GM19351 (cell line): ENCODE data around the gene GSTA1.
"Not testable (repeated sequence)": the region's sequence is repeated elsewhere in the genome, so short reads cannot be mapped to it uniquely, and the experiment has no call there.

Experiments
- ATAC-seq: cut with Tn5 transposase; IDR thresholded peaks from one replicate; pipeline ENCODE4 v1.9.1; 2021; ENCODE audit warnings: mild to moderate bottlenecking, moderate library complexity; ENCODE audit not compliant: unreplicated experiment

The GSTA1 gene

DNA sequence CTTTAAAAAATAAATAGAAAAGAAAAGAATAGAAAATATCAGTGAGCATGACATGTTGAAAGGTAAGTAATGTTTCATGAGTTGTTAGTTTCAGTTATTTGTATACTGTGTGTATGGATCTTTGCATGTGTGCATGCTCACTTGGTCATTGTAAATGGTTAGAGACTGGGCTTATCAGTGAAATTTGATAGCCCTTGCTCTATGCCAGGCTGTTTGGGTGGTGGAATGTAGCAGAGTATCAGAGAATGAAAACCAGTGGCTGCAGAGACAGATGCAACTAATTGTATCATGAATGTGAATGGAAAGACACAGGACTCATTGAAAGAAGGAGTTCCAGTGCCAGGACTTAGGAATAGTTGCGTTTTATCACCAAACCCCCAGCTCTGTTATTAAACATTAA, 44.5 kb downstream of the GSTA1 start:
- ATAC-seq = no peak

DNA sequence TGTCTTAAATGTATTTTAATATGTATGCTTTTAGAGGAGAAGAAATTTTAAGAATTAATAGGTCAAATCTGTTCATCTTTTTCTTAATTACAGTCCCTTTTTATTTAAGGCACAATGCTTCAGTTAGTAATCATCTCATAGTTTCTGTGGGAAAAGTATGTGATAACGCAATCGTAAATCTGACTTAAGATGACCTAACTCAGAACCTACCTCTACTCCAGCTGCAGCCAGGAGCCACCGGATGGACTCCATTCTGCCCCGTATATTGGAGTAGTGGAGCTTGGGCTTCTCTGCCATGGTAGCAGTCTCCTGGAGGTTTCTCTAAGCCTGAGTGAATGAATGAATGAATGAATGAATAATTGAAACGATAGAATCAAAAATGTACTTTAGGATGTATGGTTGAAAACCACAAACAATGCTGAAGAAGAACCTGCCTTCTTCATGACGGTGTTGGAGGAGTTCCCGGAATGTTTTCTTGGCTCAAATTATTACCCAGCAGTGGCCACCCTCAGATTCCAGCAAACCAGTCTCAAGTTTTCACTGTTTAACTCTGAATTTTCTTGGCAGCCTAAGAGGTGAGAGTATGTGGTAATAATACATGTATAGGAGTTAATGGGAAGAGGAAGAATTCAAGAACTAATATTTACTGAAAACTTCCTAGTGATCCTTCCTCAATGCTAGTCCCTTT, 45.8 kb downstream of the GSTA1 start:
- not testable (repeated sequence) for ATAC-seq

DNA sequence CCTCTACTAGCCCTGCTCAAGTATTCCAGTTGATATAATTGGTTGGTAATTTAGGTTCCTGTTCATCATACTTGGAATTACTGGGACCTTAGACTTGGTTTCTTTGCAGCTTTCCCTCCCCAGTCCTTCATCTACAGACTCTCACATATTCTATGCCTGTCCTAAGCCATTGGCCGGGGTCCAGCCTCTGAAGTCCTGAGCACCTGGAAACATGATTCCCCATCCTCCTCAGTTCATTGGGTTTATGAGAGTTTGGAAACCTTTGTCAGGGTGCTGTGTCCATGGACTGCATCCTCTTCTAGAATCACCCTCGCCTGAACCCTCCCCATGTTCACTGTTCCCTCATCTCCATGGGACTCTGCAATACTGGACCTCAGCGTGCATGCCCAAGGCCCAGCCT, 49.2 kb downstream of the GSTA1 start:
- no peak for ATAC-seq

DNA sequence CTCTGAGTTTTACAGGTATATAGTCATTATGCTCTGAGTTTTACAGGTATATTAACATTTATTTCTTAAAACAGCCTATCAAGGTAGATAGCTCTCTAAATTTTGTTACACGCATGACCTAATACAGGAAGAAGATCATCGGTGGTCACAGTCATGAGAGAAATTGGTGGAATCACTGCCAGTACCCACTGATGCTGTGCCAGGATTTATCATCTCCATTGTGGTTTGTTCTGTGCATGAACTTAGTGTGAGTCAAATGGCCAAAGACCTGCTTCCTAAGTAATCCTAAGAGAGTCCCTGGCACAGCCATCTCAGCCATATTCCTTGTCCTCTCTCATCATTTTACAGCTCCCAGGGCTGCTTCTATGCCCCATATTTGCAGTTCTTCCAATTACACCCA, 50.5 kb downstream of the GSTA1 start:
- ATAC-seq = not testable (repeated sequence)

DNA sequence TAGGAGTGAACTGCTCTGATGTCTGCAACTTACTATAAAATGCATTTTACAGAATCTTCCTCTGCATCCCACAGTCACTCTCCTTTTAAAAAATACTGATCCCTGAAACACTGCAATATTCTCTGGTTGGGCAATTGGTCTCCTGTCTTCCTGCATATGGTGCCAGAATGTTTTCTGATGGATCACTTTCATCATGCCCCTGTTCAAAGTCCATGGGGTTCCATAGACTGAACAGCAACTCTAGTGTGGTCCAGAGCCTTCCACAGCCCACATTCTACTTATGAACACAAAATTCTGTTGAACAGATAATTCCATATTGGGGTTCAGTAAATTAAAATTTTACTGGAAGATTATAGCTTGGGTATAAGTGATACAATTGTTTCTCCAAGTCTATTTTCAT, 51.3 kb downstream of the GSTA1 start:
- ATAC-seq = no peak

DNA sequence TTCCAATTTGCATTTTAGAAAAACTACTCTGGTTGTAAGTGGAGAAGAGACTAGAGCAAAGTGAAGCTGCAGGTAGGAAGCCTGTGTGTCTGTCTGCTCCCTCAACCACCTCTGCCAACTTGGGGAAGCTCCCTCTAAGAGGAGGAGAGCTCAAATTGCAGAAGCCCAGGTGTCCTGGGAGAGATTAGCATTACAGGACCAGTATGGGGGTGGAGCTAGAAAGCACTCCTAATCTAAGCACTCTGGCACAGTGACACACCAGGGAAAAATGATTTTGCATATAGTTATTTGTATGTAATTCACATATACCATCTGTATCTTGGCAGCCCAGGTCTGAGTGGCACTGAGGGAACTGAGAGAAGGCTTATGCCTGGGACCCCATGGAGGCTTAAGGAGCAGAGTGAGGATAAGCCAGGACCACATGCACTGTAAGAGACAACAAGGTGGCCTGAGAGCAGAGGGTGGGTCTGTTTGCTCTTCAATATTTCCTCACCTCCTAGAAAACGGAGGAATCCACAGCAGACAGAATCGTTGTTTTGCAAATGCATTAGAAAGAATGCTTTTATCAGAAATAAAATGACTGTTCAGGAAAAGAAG, 54.0 kb downstream of the GSTA1 start:
- no peak for ATAC-seq

DNA sequence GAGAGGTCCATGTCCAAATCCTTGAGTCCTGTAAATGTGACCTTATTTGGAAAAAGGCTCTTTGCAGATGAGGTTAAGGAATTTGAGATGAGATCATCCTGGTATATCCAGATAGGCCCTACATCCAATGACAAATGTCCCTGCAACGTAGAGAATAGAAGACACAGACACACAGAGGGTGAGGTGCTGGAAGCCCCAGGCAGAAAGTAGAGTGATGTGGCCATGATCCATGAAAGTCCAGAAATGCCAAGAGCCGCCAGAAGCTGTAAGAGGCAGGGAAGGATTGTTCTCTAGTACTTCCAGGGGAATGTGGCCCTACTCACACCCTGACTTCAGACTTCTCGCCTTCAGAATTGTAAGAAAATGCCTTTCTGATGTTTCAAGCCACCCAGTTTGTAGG, 56.3 kb downstream of the GSTA1 start:
- ATAC-seq = not testable (repeated sequence)

DNA sequence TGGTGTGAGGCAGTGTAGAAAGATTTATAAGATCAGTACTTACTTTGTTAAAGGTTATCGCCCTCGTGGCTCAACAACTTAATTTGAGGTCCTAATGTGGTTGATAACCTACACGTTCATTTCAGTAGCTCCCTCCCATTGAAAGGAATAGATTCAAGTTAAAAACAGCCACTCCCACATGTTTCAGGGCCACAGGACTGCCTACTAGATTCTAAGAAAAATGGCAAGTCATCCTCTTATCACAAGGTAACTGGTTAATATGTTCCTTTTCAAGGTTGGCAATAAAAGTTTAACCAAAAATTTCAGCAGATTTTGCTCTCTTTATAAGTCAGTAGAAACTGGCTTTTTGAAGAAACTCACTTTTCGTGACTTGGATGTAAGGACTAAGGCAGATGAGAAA, 57.4 kb downstream of the GSTA1 start:
- no peak for ATAC-seq

DNA sequence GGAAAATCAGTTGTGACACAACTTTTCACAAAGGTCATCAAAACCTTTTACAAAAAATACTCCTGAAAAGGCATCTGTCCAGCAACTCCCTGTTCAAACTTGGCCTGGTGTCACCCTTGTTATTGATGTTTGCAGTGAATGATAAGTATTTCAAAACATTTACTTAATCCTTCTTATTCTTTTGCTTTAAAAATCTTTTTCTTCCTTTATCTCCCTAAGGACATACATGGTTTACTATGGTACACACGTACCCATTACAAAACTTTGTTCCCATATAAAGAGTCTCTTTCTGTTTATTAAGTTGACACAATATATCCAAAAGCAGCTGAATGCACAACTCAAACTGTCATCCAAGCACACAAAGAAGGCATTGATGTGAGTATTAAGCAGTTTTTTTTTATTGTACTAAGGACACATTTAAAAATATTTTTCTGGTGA, 57.8 kb downstream of the GSTA1 start:
- ATAC-seq = no peak

DNA sequence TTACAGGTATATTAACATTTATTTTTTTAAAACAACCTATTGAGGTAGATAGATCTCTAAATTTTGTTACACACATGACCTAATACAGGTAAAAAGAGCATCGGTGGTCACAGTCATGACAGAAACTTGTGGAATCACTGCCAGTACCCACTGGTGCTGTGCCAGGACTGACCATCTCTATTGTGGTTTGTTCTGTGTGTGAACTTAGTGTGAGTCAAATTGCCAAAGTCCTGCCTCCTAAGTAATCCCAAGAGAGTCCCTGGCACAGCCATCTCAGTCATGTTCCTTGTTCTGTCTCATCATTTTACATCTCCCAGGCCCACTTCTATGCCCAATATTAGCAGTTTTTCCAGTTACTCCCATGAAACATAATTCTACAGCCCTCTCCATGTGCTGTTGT, 61.7 kb downstream of the GSTA1 start:
- ATAC-seq = no peak
